NCI-H1092 treated with DMSO at 0.1 percent for 48 hours (cell line): ENCODE data around the gene KIF11.
"Not testable (repeated sequence)": the region's sequence is repeated elsewhere in the genome, so short reads cannot be mapped to it uniquely, and the experiment has no call there.

Experiments
- DNase-seq: peaks from one replicate; lab custom pipeline; 2025; lab: John Stamatoyannopoulos, UW

Gene KIF11

DNA sequence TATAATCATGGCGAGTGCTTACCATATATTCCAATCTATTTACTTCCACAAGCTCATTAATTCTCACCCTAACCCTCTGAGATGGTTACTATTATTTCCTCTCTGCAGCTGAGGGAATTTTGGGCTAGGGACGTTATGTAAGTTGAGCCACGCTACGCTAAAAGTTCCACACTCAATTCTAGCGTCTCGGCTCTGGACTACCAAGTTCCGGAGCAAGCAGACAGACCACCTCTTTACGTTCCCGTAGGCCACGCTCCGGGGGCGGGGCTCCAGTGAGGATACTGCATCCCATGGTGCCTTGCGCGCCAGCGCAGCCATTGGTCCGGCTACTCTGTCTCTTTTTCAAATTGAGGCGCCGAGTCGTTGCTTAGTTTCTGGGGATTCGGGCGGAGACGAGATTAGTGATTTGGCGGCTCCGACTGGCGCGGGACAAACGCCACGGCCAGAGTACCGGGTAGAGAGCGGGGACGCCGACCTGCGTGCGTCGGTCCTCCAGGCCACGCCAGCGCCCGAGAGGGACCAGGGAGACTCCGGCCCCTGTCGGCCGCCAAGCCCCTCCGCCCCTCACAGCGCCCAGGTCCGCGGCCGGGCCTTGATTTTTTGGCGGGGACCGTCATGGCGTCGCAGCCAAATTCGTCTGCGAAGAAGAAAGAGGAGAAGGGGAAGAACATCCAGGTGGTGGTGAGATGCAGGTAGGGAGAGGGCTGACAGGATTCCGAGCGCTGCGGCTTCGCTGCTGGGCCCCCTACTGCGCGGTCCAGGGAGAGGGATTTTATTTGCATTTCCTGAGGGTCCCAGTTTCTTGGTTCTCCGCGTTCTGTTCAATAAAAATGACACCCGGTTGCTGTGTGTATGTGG is at the start of gene KIF11:
KIF11 (plus strand) TSS at position 370 of the 858 bp plus-strand sequence; CDS start at position 616, 246 bp downstream.
- peak; percentile 90 for DNase-seq

DNA sequence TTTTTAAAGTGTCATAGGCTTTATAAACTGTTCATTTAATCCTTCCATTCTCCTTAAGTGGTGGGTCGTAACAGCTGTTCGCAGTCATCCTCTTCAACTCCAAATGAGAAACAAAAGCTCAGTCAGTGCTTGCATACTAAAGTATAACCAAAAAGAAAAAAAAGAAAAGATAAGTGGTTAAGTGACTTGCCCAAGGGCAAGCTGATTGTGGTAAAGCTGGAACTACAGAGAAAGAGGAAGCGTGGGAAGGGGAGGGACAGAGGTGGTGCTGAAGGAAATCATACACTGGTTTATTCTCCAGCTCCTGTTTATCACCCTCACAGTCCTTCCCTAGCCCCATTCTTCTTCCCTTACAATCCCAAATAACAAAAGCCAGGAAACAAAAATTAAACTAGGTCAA is 48.6 kb upstream of the KIF11 start:
- DNase-seq = no peak

GRCh38 chr10:92545556-92545955 is 47.4 kb upstream of the KIF11 start:
- no peak for DNase-seq

DNA sequence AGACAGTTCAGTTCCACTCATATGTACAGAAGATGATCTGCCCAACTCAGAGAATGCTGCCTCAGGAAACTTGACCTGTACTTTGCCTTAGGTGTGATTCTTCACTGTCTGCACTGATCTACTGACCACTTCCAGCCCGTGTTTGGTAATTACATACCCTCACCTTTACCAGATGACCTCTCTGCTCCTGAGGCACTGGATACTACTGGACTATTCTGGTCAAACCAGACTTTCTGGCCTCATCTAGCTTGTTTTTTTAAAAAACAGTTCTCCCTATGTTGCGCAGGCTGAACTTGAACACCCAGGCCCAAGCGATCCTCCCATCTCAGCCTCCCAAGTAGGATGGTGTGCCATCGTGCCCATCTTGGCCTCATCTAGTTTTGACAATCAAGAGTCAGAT is 45.3 kb upstream of the KIF11 start:
- no peak for DNase-seq

DNA sequence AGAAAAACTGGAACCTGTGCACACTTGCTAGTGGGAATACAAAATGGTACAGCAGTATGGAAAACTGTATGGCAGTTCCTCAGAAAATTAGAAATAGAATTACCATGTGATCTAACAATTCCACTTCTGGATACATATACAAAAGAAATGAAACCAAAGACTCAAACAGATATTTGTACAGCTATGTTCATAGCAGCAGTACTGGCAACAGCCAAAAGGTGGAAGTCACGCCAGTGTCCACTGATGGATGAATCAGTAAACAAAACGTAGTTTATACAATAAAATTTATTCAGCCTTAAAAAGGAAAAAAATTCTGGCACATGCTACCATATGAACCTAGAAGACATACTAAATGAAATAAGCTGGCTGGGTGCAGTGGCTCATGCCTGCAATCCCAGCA is 42.0 kb upstream of the KIF11 start:
- no peak for DNase-seq

GRCh38 chr10:92552310-92552709 is 40.6 kb upstream of the KIF11 start:
- no peak for DNase-seq

GRCh38 chr10:92553959-92554358 is 39.0 kb upstream of the KIF11 start:
- no peak for DNase-seq

DNA sequence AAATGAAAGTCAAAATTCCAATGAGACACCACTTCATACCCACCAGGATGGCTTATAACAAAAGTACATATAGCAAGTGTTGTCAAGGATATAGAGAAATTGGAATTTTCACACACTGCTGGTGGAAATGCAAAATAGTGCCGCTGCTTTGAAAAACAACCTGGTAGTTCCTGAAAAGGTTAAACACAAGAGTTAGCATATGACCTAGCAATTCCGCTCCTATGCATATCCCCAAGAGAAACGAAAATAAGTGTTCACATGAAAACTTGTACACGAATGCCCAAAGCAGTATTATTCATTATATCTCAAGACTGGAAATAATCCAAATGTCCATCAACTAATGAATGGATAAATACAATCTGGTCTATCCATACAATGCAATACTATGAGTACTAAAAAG is 33.9 kb upstream of the KIF11 start:
- DNase-seq = no peak

DNA sequence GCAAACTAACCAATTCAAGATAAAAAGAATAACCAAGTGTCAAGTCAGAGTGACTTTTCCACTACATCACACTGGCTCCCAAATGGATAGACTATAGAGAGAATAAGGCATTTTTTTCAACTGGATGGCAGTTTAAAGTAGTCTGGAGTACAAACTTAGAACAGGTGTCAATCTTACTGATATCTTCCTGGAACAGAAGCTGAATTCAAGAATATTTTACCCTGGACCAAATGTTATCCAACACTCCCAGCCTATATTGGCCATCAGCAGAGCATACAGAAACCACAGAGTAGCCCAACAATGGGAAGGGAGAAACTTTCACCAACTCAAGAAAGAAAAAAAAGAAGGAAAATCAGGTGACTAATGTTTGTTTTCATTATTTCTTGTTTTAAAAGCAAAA is 30.5 kb upstream of the KIF11 start:
- no peak for DNase-seq

DNA sequence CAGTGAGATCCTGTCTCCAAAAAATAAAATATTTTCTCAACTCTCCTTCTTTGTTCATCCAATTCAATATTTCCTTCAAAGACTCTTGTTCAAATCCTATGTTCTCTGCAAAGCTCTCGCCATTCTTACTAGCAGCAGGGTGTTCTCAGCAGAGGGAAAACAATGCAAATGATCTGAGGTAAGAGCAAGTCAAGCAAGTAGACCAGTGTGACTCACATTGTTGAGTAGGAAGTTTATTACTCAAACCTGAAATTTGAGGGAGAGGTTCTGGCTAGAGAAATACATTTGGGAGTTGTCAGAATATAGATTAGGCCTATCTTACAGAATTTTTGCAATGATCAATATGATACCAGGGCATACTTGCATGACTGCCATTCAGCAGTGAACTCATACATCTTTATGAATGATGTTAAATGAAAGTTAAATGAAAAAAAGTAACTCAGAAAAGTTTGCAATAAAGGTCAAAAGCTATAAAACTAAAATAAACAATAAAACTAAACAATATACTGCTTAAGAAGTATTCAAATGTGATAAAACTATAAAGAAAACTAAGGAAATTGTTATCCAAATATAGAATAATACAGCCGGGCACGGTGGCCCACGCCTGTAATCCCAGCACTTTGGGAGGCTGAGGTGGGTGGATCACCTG is 24.9 kb upstream of the KIF11 start:
- no peak for DNase-seq

DNA sequence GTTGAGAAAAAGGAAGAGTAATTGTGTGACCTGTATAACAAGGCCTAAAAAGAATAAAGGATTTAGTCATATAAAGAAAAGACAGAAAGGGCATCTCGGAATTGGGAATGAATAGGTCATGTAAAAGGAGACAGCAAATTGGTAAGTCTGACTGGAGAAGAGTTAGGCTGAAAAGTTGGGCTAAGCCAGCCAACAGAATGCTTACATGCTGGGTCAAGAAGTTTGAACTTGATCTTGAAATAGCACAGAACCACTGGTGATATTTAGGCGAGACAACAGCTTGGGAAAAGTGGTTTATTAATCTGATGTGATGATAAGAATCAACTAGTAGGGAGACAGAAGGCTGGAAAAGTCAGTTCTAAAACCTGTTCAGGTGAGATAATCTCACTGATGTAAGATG is 23.9 kb upstream of the KIF11 start:
- no peak for DNase-seq

GRCh38 chr10:92569663-92570062 is 23.3 kb upstream of the KIF11 start:
- not testable (repeated sequence) for DNase-seq

DNA sequence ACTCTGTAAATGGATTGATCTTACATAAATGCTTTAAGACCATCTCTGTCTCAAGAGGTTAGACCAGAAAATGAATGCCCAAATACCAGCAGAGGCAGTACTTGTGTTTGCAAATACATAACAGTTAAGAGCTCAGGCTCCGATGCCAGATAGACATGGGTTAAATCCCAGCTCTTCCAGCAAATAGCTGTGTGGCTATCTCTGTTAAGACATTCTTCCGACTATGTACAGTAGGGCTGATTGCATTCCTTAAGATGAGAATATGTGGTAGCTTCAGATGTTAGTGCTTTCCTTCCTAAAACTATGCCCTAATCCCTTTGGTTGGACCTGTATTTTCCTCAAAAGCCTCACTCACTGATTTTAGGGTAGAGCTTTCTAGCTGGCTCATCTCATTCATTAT is 21.3 kb upstream of the KIF11 start:
- no peak for DNase-seq

DNA sequence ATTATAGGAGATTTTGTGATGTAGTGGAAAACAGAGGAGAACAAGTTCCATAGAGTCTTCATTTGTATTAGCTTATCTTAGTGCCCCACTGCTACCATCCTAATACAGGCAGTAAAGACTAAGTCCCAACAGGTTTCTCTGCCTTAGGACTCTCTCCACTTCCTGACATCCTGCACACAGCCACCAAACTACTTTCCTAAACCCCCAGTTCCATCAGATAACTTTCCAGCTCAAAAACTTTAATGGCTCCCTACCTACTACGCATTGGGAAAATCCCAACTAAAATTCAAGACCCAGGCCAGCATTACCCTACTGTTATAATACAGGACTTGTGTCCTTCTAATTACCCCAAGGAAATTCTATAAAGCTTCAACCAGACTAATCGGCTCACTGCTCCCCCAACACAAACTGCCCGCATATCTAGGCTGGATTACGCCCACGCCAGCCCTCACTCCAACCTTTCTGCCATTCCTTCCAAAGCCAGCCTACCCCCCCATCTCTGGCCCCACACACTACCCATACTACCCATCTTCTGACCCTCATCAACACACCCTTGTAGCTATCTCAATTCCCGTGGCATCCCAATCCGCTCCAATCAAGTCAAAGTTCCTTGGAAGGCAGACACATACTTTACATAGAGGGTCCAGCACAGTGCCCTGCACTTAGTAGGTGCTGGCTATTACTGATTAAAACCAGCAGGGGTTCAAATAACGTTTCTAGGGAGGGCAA is 20.4 kb upstream of the KIF11 start:
- no peak for DNase-seq

DNA sequence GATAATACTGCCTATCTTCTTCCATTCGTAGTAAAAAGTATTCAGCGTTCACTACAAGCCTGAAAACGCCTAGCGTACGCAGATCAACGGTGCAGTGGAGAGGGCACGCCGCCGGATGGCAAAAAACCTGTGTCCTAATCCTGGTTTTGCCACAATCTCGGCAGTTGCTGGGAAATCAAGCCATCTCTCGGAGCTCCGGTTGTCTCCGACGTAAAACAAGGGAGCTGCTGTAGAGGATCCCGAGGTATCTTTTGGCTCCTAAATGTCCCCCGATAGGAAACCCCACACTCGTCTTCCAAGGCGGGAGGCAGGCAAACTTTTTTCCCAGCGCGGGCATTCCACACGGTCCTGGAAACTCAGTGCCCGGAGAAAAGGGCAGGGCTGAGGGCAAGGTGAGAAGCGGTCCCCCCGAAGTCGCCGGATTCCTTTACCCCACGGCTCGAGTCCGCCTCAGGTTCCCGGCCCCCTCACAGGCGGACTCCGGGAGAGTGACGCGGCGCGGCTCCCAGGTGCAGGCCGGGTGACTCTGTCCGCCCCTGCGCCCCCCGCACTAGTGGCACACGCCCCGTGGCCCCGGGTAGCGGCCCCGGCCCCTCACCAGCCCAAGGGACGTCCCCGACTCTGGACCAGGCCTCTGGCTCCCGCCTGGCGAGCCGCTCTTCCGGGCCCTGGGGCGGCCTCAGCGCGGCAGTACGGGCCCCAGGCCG is 19.7 kb upstream of the KIF11 start:
- DNase-seq = peak; percentile 12

- DNase-seq = peak; percentile 77
Observed at GRCh38 chr10:92573798-92574547, 19.0 kb upstream of the KIF11 start, which contains the start of gene IDE. IDE (minus strand) TSS chr10:92574093; CDS start chr10:92574019, 74 bp downstream.

DNA sequence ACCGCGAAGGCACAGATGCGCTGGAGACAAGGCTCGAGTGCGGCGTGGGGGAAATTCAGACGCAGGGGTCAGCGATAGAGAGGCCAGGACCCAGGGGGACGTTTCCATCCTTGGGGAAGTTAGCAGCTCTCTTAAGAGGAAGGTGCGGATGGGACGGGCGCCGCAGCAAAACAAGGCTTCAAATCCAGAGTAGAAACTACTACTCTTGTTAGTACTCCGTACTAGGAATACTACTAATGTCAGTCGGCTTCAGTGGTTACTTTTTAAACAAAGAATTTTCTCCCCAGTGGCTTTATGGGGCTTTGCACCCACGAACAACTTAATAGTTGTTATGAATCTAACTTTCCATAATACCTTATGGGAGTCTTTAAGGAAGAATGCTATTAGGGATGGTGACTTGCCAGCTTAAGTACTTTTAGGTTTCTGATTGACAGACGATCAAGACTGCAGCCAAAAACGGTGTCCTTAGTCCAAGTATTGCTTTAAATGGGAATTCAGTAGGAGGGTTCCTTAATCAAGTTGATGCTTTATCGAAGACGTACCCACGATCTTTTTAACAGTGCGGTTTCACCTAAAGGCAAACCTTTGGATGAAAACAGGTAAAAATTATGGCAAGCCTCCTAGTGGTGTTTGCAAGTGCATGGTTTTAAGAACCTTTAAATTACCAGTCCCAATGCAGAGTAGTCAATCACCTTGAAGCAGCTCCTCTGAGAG is 18.2 kb upstream of the KIF11 start:
- DNase-seq = no peak

DNA sequence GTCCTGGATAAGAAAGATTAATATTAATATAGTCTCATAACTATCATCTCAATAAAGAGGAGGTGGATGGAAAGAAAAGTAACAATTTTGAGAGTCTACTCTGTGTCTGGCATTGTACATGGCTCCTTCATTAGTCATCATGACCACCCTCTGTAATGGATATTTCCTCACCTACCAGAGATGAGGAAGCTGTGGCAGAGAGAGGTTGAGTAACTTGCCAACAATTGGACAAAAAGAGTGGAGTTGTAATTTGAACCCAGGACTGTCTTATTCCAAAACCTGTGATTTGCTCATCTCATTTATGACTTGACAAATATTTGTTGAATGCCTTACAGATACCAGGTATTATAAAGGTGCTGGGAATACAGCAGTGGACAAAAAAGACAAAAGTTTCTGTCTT is 17.0 kb upstream of the KIF11 start:
- no peak for DNase-seq

GRCh38 chr10:92582347-92582746 is 10.6 kb upstream of the KIF11 start:
- DNase-seq = not testable (repeated sequence)
